Measurements from ENCODE around the gene STYXL1. TPM values are rescaled to one million over a fixed set of nuclear protein-coding genes. Genes with fewer than 3 reads are reported as not detected.

The STYXL1 gene
- total RNA-seq, 6 experiments from 2014 or later, result 13.8 to 28.5 (median 21.2) TPM

- intact Hi-C loops (cut with DNase I), result no loop called here
- no peaks in the 10 kb centered on the region for H3K36me3 ChIP-seq
- no peaks in the 10 kb centered on the region for H3K27me3 ChIP-seq
- H3K9me3 ChIP-seq, result no peaks in the 10 kb centered on the region
- TF ChIP-seq CTCF (IDR thresholded peaks at IDR 0.05) (no peak), POLR2A (IDR thresholded peaks at IDR 0.05) (no peak)
- 100% methylated on average over 5 of the region's 5 CpGs for WGBS (ENCODE audit: insufficient coverage, low coverage, low lambda C conversion rate, missing lambda C conversion rate)
- ATAC-seq (no peak), DNase-seq (no peak)
- H3K4me1 ChIP-seq, result peaks cover 0 to 29% (median 6%) of the 10 kb centered on the region in 4 donors
- no peak overlapping the region for H3K4me3 ChIP-seq
- no peak overlapping the region for H3K27ac ChIP-seq
Observed at GRCh38 chr7:76050545-76050944, 2.7 kb upstream of the STYXL1 start.

- Histone ChIP-seq H3K36me3 (no peaks in the 10 kb centered on the region), H3K4me1 (peaks cover 0 to 34% (median 6%) of the 10 kb centered on the region in 4 donors), H3K9me3 (no peaks in the 10 kb centered on the region), H3K4me3 (peak overlapping the region in 2 of 3 donors; percentile 84 to 99), H3K27me3 (no peaks in the 10 kb centered on the region), H3K27ac (no peak overlapping the region)
- ATAC-seq (no peak), DNase-seq (no peak)
- intact Hi-C loops (cut with DNase I), result no loop called here
- TF ChIP-seq POLR2A (IDR thresholded peaks at IDR 0.05) (no peak), CTCF (IDR thresholded peaks at IDR 0.05) (no peak)
- 80% methylated on average over 6 of the region's 6 CpGs for WGBS (ENCODE audit: insufficient coverage, low coverage, low lambda C conversion rate, missing lambda C conversion rate)
Observed at GRCh38 chr7:76049295-76049694, 1.5 kb upstream of the STYXL1 start.

GRCh38 chr7:76048668-76048988, 828 bp upstream of the STYXL1 start:
- Histone ChIP-seq H3K9me3 (no peaks in the 10 kb centered on the region), H3K36me3 (no peaks in the 10 kb centered on the region), H3K4me1 (peaks cover 0 to 34% (median 6%) of the 10 kb centered on the region in 4 donors), H3K4me3 (peak overlapping the region; percentile 84 to 99 (median 98)), H3K27me3 (no peaks in the 10 kb centered on the region), H3K27ac (peak overlapping the region; percentile 66 to 96 (median 93))
- ATAC-seq (peak in 2 of 4 donors; percentile 3 to 9), DNase-seq (no peak)
- intact Hi-C loops (cut with DNase I), result no loop called here
- TF ChIP-seq CTCF (IDR thresholded peaks at IDR 0.05) (no peak), POLR2A (IDR thresholded peaks at IDR 0.05) (no peak)
- 2% methylated on average over 9 of the region's 9 CpGs for WGBS (ENCODE audit: insufficient coverage, low coverage, low lambda C conversion rate, missing lambda C conversion rate)

- H3K27ac ChIP-seq, result peak overlapping the region; percentile 66 to 96 (median 93)
- no peaks in the 10 kb centered on the region for H3K9me3 ChIP-seq
- intact Hi-C loops (cut with DNase I), result no loop called here
- H3K4me3 ChIP-seq, result peak overlapping the region; percentile 84 to 99 (median 98)
- under 1% methylated on average over 14 of the region's 21 CpGs for WGBS (ENCODE audit: insufficient coverage, low coverage, low lambda C conversion rate, missing lambda C conversion rate)
- TF ChIP-seq CTCF (IDR thresholded peaks at IDR 0.05) (no peak), POLR2A (IDR thresholded peaks at IDR 0.05) (no peak)
- H3K27me3 ChIP-seq, result no peaks in the 10 kb centered on the region
- H3K4me1 ChIP-seq, result peaks cover 0 to 29% (median 6%) of the 10 kb centered on the region in 4 donors
- H3K36me3 ChIP-seq, result no peaks in the 10 kb centered on the region
- ATAC-seq (peak; percentile 12 to 58 (median 32)), DNase-seq (no peak)
Observed at GRCh38 chr7:76047305-76047810, 442 bp downstream of the STYXL1 start.

All from right lobe of liver (tissue), 6 donors.